IMR-90 (cell line): Measurements from ENCODE around the gene JMJD8.

ENCODE experiments used
- BHLHE40 ChIP-seq: fragments of 150-350 bp; IDR thresholded peaks from 2 replicates; pipeline ENCODE4 v1.6.1; 2016; ENCODE audit warnings: mild to moderate bottlenecking, low read depth, low read length
- CEBPB ChIP-seq: IDR thresholded peaks from 2 replicates; pipeline ENCODE4 v1.6.1; 2012; ENCODE audit warnings: low read depth, low read length, improper control_type of control experiment
- CTCF ChIP-seq: conservative IDR thresholded peaks from 2 replicates; pipeline ENCODE4 v1.5.1; 2012; ENCODE audit warnings: mild to moderate bottlenecking, low read depth, low read length, improper control_type of control experiment
- FOS ChIP-seq: fragments of 150-350 bp; IDR thresholded peaks from 2 replicates; pipeline ENCODE4 v1.6.1; 2016; ENCODE audit warnings: low read depth, low read length
- MAZ ChIP-seq: IDR thresholded peaks from 2 replicates; pipeline ENCODE4 v1.6.1; 2012; ENCODE audit warnings: low read depth, mild to moderate bottlenecking, low read length, improper control_type of control experiment, moderate library complexity, borderline replicate concordance
- POLR2A ChIP-seq: IDR thresholded peaks from 2 replicates; pipeline ENCODE4 v1.6.1; 2012; ENCODE audit warnings: mild to moderate bottlenecking, low read depth, low read length
- RAD21 ChIP-seq: IDR thresholded peaks from 2 replicates; pipeline ENCODE4 v1.6.1; 2012; ENCODE audit warnings: low read length, improper control_type of control experiment

GRCh38 chr16:634996-635395 is 49.1 kb downstream of the JMJD8 start:
- TF ChIP-seq CTCF (no peak), MAZ (no peak), BHLHE40 (no peak), POLR2A (no peak), FOS (no peak), RAD21 (no peak), CEBPB (no peak)
